H1 (cell line): ENCODE results near the gene TEX55. TPM values are rescaled to one million over a fixed set of nuclear protein-coding genes. Genes with fewer than 3 reads are reported as not detected.

Source experiments
- CTCF ChIA-PET: fragments of 300-600 bp; sonication (Branson Sonifier 250); formaldehyde crosslinking; loops from one replicate; lab custom pipeline; 2021; ENCODE audit not compliant: partially characterized antibody; lab: Charles Lee
- POLR2A ChIA-PET: fragments of 300-600 bp; sonication (Branson Sonifier 250); formaldehyde crosslinking; loops from one replicate; lab custom pipeline; 2021; ENCODE audit warnings: inconsistent platforms; ENCODE audit not compliant: partially characterized antibody; lab: Charles Lee
- DNase-seq, 2 experiments: peaks; one replicate each; pipeline versions ENCODE4 v3.0.0 to v3.0.0-alpha.2; 2010 to 2022; ENCODE audit warnings: low spot score in 2 of 2, low read depth in 1 of 2, mixed read lengths in 1 of 2
- FAIRE-seq: peaks from 2 replicates; lab custom pipeline; 2011; peaks lifted over from hg19 to GRCh38; lab: Jason Lieb, UNC
- H2AFZ ChIP-seq: 2 replicates; pipeline ENCODE4 v1.8.1; 2012; ENCODE audit warnings: low read length, inconsistent platforms
- H2AK5ac ChIP-seq: 2 replicates; pipeline ENCODE4 v1.6.1; 2013; ENCODE audit warnings: low read depth, low read length
- H2BK120ac ChIP-seq: replicated peaks from 2 replicates; pipeline ENCODE3; 2013; ENCODE audit warnings: low read depth, low read length, inconsistent platforms
- H2BK12ac ChIP-seq: 2 replicates; pipeline ENCODE4 v1.6.1; 2013; ENCODE audit warnings: low read depth, low read length
- H2BK15ac ChIP-seq: 2 replicates; pipeline ENCODE4 v1.6.1; 2013; ENCODE audit warnings: low read length
- H2BK20ac ChIP-seq: 2 replicates; pipeline ENCODE4 v1.6.1; 2013; ENCODE audit warnings: low read length
- H2BK5ac ChIP-seq: 2 replicates; pipeline ENCODE4 v1.6.1; 2013; ENCODE audit warnings: low read depth, low read length
- H3K14ac ChIP-seq: 2 replicates; pipeline ENCODE4 v1.6.1; 2013; ENCODE audit warnings: inconsistent platforms; ENCODE audit not compliant: insufficient read length
- H3K18ac ChIP-seq: 2 replicates; pipeline ENCODE4 v1.6.1; 2013; ENCODE audit warnings: low read length; ENCODE audit errors: extremely low read depth
- H3K23ac ChIP-seq: 2 replicates; pipeline ENCODE4 v1.6.1; 2013; ENCODE audit warnings: inconsistent platforms; ENCODE audit not compliant: insufficient read length
- H3K23me2 ChIP-seq: 2 replicates; pipeline ENCODE4 v1.6.1; 2013; ENCODE audit warnings: low read depth, low read length
- H3K27ac ChIP-seq: 2 replicates; pipeline ENCODE4 v1.6.1; 2011; ENCODE audit warnings: low read depth, low read length, inconsistent platforms
- H3K27me3 ChIP-seq, 4 experiments: replicated peaks in 1 of 4; 1 replicate in 1 of 4; 2 replicates in 3 of 4; pipeline versions ENCODE4 v1.6.1 to v1.8.1; 2011 to 2013; ENCODE audit warnings: low read length in 3 of 4, mild to moderate bottlenecking in 3 of 4, inconsistent platforms in 2 of 4, mixed read lengths in 2 of 4, moderate library complexity in 1 of 4; ENCODE audit not compliant: control insufficient read depth in 3 of 4, insufficient read depth in 3 of 4; ENCODE audit errors: extremely low read depth in 1 of 4
- H3K36me3 ChIP-seq, 4 experiments: 2 replicates each; pipeline versions ENCODE4 v1.6.1 to v1.8.1; 2011 to 2013; ENCODE audit warnings: mild to moderate bottlenecking in 4 of 4, low read length in 3 of 4, moderate library complexity in 2 of 4, control low read depth in 1 of 4, inconsistent platforms in 1 of 4; ENCODE audit not compliant: insufficient read depth in 4 of 4, control insufficient read depth in 2 of 4
- H3K4ac ChIP-seq: replicated peaks from 2 replicates; pipeline ENCODE3; 2013; ENCODE audit warnings: low read length, low read depth, mixed read lengths, inconsistent platforms; ENCODE audit not compliant: insufficient read length
- H3K4me1 ChIP-seq, 4 experiments: replicated peaks in 1 of 4; 1 replicate in 1 of 4; 2 replicates in 3 of 4; pipeline versions ENCODE4 v1.6.1 to v1.8.1; 2011 to 2013; ENCODE audit warnings: low read length in 3 of 4, inconsistent platforms in 2 of 4, mixed read lengths in 1 of 4; ENCODE audit not compliant: insufficient read depth in 4 of 4, control insufficient read depth in 3 of 4
- H3K4me2 ChIP-seq, 2 experiments: 2 replicates each; pipeline versions ENCODE4 v1.6.1 to v1.8.1; 2011 to 2013; ENCODE audit warnings: low read depth in 2 of 2, low read length in 2 of 2, control low read depth in 1 of 2, inconsistent platforms in 1 of 2, mild to moderate bottlenecking in 1 of 2; ENCODE audit not compliant: insufficient read depth in 1 of 2
- H3K4me3 ChIP-seq, 4 experiments: fragments of 200-600, 300-600 bp in 1 of 4; sonication (generic), shearing (Covaris generic), sonication (Bioruptor Twin) in 1 of 4; 2 replicates each; pipeline versions ENCODE4 v1.5.1 to v1.8.1; 2011 to 2016; ENCODE audit warnings: low read length in 4 of 4, low read depth in 3 of 4, control low read depth in 2 of 4, inconsistent platforms in 2 of 4, mild to moderate bottlenecking in 2 of 4, mixed read lengths in 1 of 4, moderate library complexity in 1 of 4; ENCODE audit not compliant: insufficient read depth in 2 of 4; ENCODE audit errors: extremely low read depth in 1 of 4
- H3K56ac ChIP-seq: replicated peaks from 2 replicates; pipeline ENCODE3; 2013; ENCODE audit warnings: low read depth, mild to moderate bottlenecking, mixed read lengths, low read length, inconsistent platforms; ENCODE audit not compliant: insufficient read length
- H3K79me1 ChIP-seq: 2 replicates; pipeline ENCODE4 v1.6.1; 2013; ENCODE audit warnings: low read depth, low read length, control low read depth
- H3K79me2 ChIP-seq, 2 experiments: 2 replicates each; pipeline versions ENCODE4 v1.6.1 to v1.8.1; 2012 to 2013; ENCODE audit warnings: low read length in 2 of 2, mild to moderate bottlenecking in 2 of 2, inconsistent platforms in 1 of 2; ENCODE audit not compliant: insufficient read depth in 2 of 2, control insufficient read depth in 1 of 2
- H3K9ac ChIP-seq, 4 experiments: replicated peaks in 1 of 4; 1 replicate in 1 of 4; 2 replicates in 3 of 4; pipeline versions ENCODE4 v1.6.1 to v1.8.1; 2011 to 2013; ENCODE audit warnings: low read depth in 3 of 4, low read length in 3 of 4, control low read depth in 2 of 4, mild to moderate bottlenecking in 2 of 4, moderate library complexity in 2 of 4, inconsistent platforms in 1 of 4; ENCODE audit errors: extremely low read depth in 1 of 4
- H3K9me3 ChIP-seq, 2 experiments: 2 replicates each; pipeline versions ENCODE4 v1.6.1 to v1.8.1; 2012 to 2013; ENCODE audit warnings: mild to moderate bottlenecking in 2 of 2, moderate library complexity in 2 of 2, control low read depth in 1 of 2, inconsistent platforms in 1 of 2, low read depth in 1 of 2, low read length in 1 of 2, mixed read lengths in 1 of 2; ENCODE audit not compliant: insufficient read depth in 2 of 2
- H4K20me1 ChIP-seq, 2 experiments: replicated peaks in 1 of 2; 2 replicates each; pipeline versions ENCODE3 to v1.8.1; 2011 to 2013; ENCODE audit warnings: inconsistent platforms in 2 of 2, low read length in 2 of 2, mild to moderate bottlenecking in 1 of 2; ENCODE audit not compliant: insufficient read depth in 2 of 2, control insufficient read depth in 1 of 2
- H4K5ac ChIP-seq: 2 replicates; pipeline ENCODE4 v1.6.1; 2013; ENCODE audit warnings: low read length, low read depth, mixed read lengths, inconsistent platforms; ENCODE audit not compliant: insufficient read length
- H4K8ac ChIP-seq: 2 replicates; pipeline ENCODE4 v1.8.0; 2013; ENCODE audit warnings: mild to moderate bottlenecking, moderate library complexity, low read length, inconsistent platforms; ENCODE audit not compliant: insufficient read depth; ENCODE audit errors: extremely low read depth
- H4K91ac ChIP-seq: replicated peaks from 2 replicates; pipeline ENCODE3; 2013; ENCODE audit warnings: low read length, mixed read lengths, inconsistent platforms; ENCODE audit not compliant: insufficient read length
- CBX5 ChIP-seq: fragments of 300-800, 300-1000 bp; sonication (generic); IDR thresholded peaks from 2 replicates; pipeline ENCODE4 v1.7.1; 2016; ENCODE audit warnings: antibody characterized with exemption, low read length, low read depth
- CEBPB ChIP-seq: IDR thresholded peaks from 2 replicates; pipeline ENCODE4 v1.6.1; 2012; ENCODE audit warnings: low read depth, low read length
- EGR1 ChIP-seq: IDR thresholded peaks from 2 replicates; pipeline ENCODE4 v1.6.1; 2011; ENCODE audit warnings: low read depth, low read length, borderline replicate concordance
- HDAC6 ChIP-seq: IDR thresholded peaks from one replicate; pipeline ENCODE4 v1.7.1; 2012; ENCODE audit warnings: low read depth, mild to moderate bottlenecking, inconsistent platforms, low read length, moderate library complexity
- JUN ChIP-seq: IDR thresholded peaks from 2 replicates; pipeline ENCODE4 v1.6.1; 2011; ENCODE audit warnings: low read depth, mild to moderate bottlenecking, improper control_type of control experiment, low read length
- RFX5 ChIP-seq: IDR thresholded peaks from 2 replicates; pipeline ENCODE4 v1.6.1; 2011; ENCODE audit warnings: low read depth, low read length, improper control_type of control experiment, borderline replicate concordance
- RXRA ChIP-seq: IDR thresholded peaks from 2 replicates; pipeline ENCODE4 v1.6.1; 2011; ENCODE audit warnings: low read depth, mild to moderate bottlenecking, low read length, moderate library complexity; ENCODE audit not compliant: insufficient read depth
- SP4 ChIP-seq: IDR thresholded peaks from 2 replicates; pipeline ENCODE4 v1.6.1; 2012; ENCODE audit warnings: low read length, inconsistent platforms
- TAF1 ChIP-seq: IDR thresholded peaks from 2 replicates; pipeline ENCODE4 v1.6.1; 2011; ENCODE audit warnings: mild to moderate bottlenecking, low read depth, low read length
- TBP ChIP-seq: IDR thresholded peaks from 2 replicates; pipeline ENCODE4 v1.6.1; 2011; ENCODE audit warnings: low read depth, low read length, improper control_type of control experiment
- WGBS, 2 experiments: shearing (Covaris generic) in 1 of 2; methylation state at CpG; one replicate each; pipeline versions ENCODE4 v1.1.6 to v1.1.7; 2013 to 2015; ENCODE audit warnings: low lambda C conversion rate in 2 of 2, mixed read lengths in 2 of 2, inconsistent platforms in 1 of 2, low coverage in 1 of 2, missing lambda C conversion rate in 1 of 2; ENCODE audit not compliant: insufficient replicate concordance in 2 of 2, insufficient coverage in 1 of 2, insufficient read length in 1 of 2; ENCODE audit errors: extremely low coverage in 1 of 2, missing lambda C conversion rate in 1 of 2; 5-methylcytosine and 5-hydroxymethylcytosine counted together
- polyA plus RNA-seq, 7 experiments: library from polyadenylated mRNA; depleted of rRNA in 3 of 7; stranded (reverse) in 5 of 7; unstranded in 2 of 7; fragments of >200 nt in 5 of 7; fragments of 200-250 nt in 2 of 7; gene quantifications; 1 replicate in 5 of 7; 2 replicates in 1 of 7; 4 replicates in 1 of 7; pipeline versions ENCODE4 v1.2.1 to v1.2.3, GENCODE V29; 2011 to 2013; ENCODE audit warnings: missing spikeins in 2 of 7, mixed read lengths in 2 of 7
- total RNA-seq: library from RNA; stranded (reverse); fragmentation: NEBNext Ultra II Directional; extraction: Animal tissue kit (Norgen Biotek cat#: 25700); gene quantifications from 2 replicates; pipeline ENCODE4 v1.2.1, GENCODE V29; 2021
- TF ChIP-seq, protein P1 (sequence below): IDR thresholded peaks from 2 replicates; pipeline ENCODE4 v1.6.1; 2011; ENCODE audit warnings: low read length, improper control_type of control experiment

Gene TEX55
- total and polyA plus RNA-seq, 2 of the 8 experiments (the other 6 are each of a cell fraction or from before 2014, with no cell fraction given) = not detected

DNA sequence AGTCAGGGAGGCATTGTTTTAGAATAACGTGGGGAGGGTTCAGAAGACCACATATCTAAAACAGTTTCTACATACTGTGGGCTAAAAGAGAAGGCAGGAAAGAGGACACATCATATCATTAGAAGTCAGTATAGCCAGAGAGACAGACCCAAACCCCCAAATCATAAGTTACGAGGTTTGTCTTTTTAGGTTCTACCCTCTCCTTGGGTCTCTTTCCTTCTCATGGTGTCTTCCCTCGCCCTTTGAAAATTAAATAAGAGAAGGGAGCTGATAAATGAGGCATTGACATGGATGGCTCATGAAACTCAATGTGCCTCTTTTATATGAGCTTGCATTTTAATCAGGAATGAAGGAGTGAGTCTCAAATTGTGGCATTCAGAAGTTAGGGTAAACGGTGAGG is 30.8 kb downstream of the TEX55 start:
- no peak overlapping the region for H2AFZ ChIP-seq
- POLR2A ChIA-PET = no interaction called here

More for the DNA sequence above, 30.8 kb downstream of the TEX55 start:
- TF ChIP-seq RXRA = no peak
- no peak for TF ChIP-seq CEBPB
- no peak for TF ChIP-seq JUN
- TF ChIP-seq, protein P1, sequence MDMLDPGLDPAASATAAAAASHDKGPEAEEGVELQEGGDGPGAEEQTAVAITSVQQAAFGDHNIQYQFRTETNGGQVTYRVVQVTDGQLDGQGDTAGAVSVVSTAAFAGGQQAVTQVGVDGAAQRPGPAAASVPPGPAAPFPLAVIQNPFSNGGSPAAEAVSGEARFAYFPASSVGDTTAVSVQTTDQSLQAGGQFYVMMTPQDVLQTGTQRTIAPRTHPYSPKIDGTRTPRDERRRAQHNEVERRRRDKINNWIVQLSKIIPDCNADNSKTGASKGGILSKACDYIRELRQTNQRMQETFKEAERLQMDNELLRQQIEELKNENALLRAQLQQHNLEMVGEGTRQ = no peak
- no peak for TF ChIP-seq TAF1
- no peak for TF ChIP-seq RFX5
- no peak for TF ChIP-seq TBP
- no peak for TF ChIP-seq SP4
- no peak for TF ChIP-seq HDAC6
- TF ChIP-seq CBX5 = no peak
- no peak for TF ChIP-seq EGR1
- TF ChIP-seq, all 59 proteins: peak for 0
- Histone ChIP-seq H2BK15ac (0 out of 2 replicates have a peak overlapping the region, but pooled peaks have one; percentile 34), H3K4ac (no peak overlapping the region), H2BK120ac (no peak overlapping the region), H3K4me1 (peaks cover 0 to 1% (median 0%) of the 10 kb centered on the region in 4 experiments; a peak in 1 of 7 replicates), H2BK12ac (no peak overlapping the region), H3K56ac (no peak overlapping the region), H3K4me2 (no peak overlapping the region), H2AK5ac (no peak overlapping the region), H3K23me2 (no peaks in the 10 kb centered on the region), H3K23ac (no peak overlapping the region), H4K91ac (no peak overlapping the region), H3K27ac (no peak overlapping the region), H3K9ac (no peak overlapping the region), H3K79me2 (no peaks in the 10 kb centered on the region), H3K9me3 (no peaks in the 10 kb centered on the region), H3K14ac (no peak overlapping the region), H3K27me3 (no peaks in the 10 kb centered on the region), H4K20me1 (no peaks in the 10 kb centered on the region), H4K8ac (no peak overlapping the region), H4K5ac (no peak overlapping the region), H2BK5ac (no peak overlapping the region), H3K79me1 (no peaks in the 10 kb centered on the region), H3K18ac (no peak overlapping the region), H3K4me3 (no peak overlapping the region), H3K36me3 (no peaks in the 10 kb centered on the region), H2BK20ac (no peak overlapping the region)
- WGBS, 2 experiments = 81% methylated on average over 4 of the region's 4 CpGs; no CpG with 5 or more reads in 1 of the 2 experiments
- no peak for FAIRE-seq
- DNase-seq = no peak
- CTCF ChIA-PET = no interaction called here
